Measurements from ENCODE around the gene AP3S2.
A peak's percentile ranks its signal among the peaks of the same experiment; 100 is the strongest.

Gene AP3S2

DNA sequence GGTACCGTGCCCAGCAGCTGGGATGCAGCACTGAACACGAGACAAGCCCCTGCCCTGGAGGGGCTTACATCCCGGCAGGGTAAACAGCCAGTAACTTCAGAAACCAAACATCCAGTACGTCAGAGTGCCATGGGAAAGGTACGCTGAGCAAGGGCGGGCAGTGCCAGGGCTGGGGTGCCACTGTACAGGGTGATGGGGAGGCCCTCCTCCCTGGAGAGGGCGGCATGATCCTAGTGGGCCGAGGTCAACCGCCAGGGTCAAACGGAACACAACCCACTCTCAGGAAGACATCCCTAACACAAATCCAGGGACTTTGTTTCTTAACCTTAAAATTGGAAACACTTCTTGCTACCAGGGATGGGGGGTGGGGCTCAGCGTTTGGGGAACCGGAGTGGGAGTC is 63.2 kb downstream of the AP3S2 start:
- no peak for DNase-seq

GRCh38 chr15:89829616-89830440 is 64.0 kb downstream of the AP3S2 start:
- DNase-seq, result no peak

GRCh38 chr15:89829161-89829560 is 64.6 kb downstream of the AP3S2 start:
- no peak for DNase-seq

GRCh38 chr15:89828281-89829145 is 65.3 kb downstream of the AP3S2 start:
- no peak for DNase-seq

GRCh38 chr15:89827829-89828228 is 66.0 kb downstream of the AP3S2 start:
- DNase-seq, result no peak

GRCh38 chr15:89826671-89827655 is 66.8 kb downstream of the AP3S2 start:
- no peak for DNase-seq

- DNase-seq, result no peak
Observed at GRCh38 chr15:89825271-89825940, 68.4 kb downstream of the AP3S2 start.

- no peak for DNase-seq
Observed at GRCh38 chr15:89824607-89824867, 69.3 kb downstream of the AP3S2 start.

GRCh38 chr15:89823836-89824606 is 69.8 kb downstream of the AP3S2 start:
- no peak for DNase-seq

DNA sequence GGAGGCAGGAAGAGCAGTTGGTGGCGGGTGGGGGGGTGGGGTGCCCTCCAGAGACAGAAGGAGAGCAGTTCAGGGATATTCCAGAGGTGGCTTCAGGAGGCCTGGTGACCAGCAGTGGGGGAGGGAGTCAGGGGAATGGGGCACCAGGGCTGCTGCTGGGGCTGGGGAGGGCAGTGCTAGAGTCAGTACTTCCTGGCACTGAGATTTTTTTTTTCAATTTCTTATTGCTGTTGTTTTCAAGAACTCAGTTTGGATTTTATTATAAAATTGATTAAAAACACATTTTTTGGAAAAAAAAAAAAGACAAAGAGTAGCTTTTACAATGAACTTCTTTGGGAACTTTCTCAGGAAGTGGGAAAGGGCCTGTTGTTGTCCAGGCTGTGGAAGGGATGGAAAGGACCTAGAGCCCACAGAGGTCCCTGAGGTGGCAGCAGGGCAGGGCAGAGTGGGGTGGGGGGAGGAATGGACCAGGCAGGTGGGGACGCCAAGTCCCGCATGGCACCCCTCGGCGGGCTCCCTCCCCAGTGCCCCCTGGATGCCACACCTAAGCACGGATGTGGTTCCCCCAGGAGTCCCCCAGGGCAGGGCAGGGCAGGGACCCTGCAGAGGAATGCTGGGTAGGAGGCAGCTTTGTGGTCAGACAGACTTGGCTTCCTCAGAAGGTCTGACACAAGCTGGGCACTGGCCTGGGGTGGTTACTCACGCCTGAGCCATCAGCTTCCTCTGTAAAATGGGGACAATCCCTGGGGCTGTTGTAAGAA is 70.7 kb downstream of the AP3S2 start:
- no peak for DNase-seq

- DNase-seq, result no peak
Observed at GRCh38 chr15:89822611-89822950, 71.2 kb downstream of the AP3S2 start.

- peak; percentile 30 for DNase-seq
Observed at GRCh38 chr15:89822026-89822425, 71.8 kb downstream of the AP3S2 start.

GRCh38 chr15:89820666-89821611 is 72.9 kb downstream of the AP3S2 start:
- no peak for DNase-seq

DNA sequence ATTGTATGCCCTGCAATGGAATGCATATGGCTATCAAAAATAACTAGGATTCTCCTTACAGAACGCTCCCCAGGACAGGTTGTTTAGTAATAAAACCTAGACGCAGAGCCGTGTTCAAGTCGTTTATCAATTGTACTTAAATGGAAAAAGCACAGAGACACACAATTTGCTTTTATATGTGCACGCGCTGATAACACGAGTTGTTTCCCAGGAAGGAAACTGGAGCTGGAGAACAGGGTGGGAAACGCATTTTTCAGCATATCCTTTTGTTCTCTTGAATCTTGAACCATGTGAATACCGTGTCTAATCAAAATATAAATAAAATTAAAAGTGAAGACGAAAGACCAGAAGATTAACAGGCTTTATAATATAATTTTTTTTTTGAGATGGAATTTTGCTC is 75.5 kb downstream of the AP3S2 start:
- no peak for DNase-seq

DNA sequence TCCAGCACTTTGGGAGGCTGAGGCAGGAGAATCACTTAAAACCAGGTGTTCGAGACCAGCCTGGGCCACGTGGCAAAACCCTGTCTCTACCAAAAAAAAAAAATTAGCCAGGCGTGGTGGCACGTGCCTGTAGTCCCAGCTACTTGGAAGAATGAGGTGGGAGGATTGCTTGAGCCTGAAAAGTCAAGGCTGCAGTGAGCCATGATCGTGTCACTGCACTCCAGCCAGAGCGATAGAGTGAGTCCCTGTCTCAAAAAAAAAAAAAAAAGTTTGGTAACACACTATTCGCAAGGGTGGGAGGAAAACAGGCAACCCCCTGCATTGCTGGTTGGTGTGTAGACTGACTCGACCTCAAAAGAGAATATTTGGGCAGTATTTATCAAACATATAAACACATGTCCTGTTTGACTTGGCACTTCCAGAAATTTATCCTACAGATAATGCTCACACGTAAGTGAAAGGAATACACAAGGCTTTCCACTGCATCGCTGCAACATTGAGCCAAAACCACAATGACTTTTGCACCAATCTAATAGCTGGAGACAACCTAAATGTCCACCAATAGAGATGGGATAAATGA is 76.0 kb downstream of the AP3S2 start:
- no peak for DNase-seq

- DNase-seq, result no peak
Observed at GRCh38 chr15:89815769-89816168, 78.0 kb downstream of the AP3S2 start.

DNA sequence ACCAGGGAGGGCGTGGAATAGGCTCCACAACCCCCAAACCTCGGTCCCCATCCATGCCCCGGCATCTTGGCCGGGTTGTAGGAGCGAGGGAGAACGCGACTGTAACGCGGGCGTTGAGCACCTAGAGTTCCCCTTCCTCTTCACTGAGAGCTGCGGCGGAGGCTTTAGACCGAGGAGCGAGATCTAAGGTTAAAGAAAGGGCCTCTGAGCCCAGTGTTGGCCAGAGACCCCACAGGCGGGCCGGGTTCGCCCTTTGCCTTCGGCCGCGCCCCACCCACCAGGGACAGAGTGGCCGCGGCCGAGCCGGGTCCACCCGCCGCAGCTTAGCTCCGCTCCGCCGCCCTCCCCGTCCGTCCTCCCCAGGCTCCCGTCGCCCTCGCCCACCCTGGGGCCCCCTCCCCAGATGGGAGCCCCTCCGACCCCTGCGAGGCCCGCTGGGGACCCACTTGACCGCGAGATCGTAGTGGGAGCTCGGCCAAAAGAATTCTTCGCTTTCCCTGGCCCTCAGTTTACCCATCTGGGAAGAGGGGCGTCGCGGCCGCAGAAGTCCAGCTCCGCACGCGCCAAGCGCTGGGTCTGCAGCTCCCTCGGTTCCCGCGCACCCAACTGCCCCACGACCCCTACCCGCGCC is 79.6 kb downstream of the AP3S2 start:
- no peak for DNase-seq

DNA sequence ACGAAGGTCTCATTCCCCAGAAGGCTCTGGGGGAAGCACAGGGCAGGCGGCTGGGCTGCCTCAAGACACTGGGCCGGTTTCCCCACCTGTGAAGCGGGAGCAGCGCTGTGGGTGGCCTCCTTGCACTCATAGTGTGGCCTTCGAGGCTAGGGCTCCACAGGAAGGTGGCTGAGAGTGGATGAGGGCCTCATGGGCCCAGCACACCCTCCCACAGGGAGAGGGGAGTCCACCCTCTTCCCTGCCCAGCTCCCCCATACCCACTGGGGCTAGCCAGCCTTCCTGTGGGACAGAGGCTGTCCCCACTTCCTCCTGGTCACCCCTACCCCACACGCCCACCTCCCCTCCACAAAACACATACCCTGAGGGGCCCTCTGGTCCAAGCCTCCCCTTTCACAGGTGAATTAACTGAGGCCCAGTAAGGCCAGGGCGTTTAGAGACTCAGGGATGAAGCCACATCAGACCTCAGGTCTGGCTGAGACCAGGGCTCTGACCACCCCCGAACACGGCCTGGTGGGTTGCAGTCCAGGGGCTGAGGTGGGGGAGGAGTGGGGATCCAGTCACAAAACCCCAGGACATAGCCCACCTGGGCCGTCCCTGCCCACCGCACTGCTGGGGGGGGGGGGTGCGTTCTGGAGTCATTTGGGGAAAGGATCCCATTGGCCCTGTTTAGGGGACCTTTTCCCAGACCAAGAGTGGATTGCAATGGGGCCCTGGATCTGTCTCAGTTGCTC is 80.2 kb downstream of the AP3S2 start:
- no peak for DNase-seq
